Stomach smooth muscle (tissue), 2 donors: ENCODE data around the gene TMEM218.

Experiments
- H3K27ac ChIP-seq: one replicate; pipeline ENCODE4 v1.7.0; 2013; ENCODE audit warnings: mild to moderate bottlenecking, low read length, inconsistent platforms
- H3K27me3 ChIP-seq, 2 donors: one replicate each; pipeline ENCODE4 v1.7.0; 2013; ENCODE audit warnings: low read length in 2 of 2; ENCODE audit not compliant: insufficient read depth in 2 of 2, control insufficient read depth in 1 of 2
- H3K36me3 ChIP-seq, 2 donors: one replicate each; pipeline ENCODE4 v1.7.0; 2013; ENCODE audit warnings: low read length in 2 of 2; ENCODE audit not compliant: control insufficient read depth in 2 of 2, insufficient read depth in 2 of 2
- H3K4me1 ChIP-seq: one replicate; pipeline ENCODE4 v1.7.0; 2013; ENCODE audit warnings: low read length; ENCODE audit not compliant: control insufficient read depth, insufficient read depth
- H3K4me3 ChIP-seq, 2 donors: one replicate each; pipeline ENCODE4 v1.7.0; 2013; ENCODE audit warnings: low read length in 2 of 2
- H3K9ac ChIP-seq, 2 donors: one replicate each; pipeline ENCODE4 v1.7.0; 2013; ENCODE audit warnings: low read length in 2 of 2, mild to moderate bottlenecking in 1 of 2
- H3K9me3 ChIP-seq, 2 donors: one replicate each; pipeline ENCODE4 v1.7.0; 2013; ENCODE audit warnings: low read length in 2 of 2; ENCODE audit not compliant: control insufficient read depth in 2 of 2
- donor health status: healthy.
- donor health status: Pancreatic carcinoma.

TMEM218 gene

GRCh38 chr11:125081098-125081798, 30.2 kb downstream of the TMEM218 start:
- H3K4me3 ChIP-seq: no peak overlapping the region
- H3K27ac ChIP-seq: no peak overlapping the region
- no peaks in the 10 kb centered on the region for H3K36me3 ChIP-seq
- no peaks in the 10 kb centered on the region for H3K4me1 ChIP-seq
- peaks cover 0 to 14% of the 10 kb centered on the region in 2 donors for H3K27me3 ChIP-seq
- H3K9me3 ChIP-seq: no peaks in the 10 kb centered on the region
- no peak overlapping the region for H3K9ac ChIP-seq

DNA sequence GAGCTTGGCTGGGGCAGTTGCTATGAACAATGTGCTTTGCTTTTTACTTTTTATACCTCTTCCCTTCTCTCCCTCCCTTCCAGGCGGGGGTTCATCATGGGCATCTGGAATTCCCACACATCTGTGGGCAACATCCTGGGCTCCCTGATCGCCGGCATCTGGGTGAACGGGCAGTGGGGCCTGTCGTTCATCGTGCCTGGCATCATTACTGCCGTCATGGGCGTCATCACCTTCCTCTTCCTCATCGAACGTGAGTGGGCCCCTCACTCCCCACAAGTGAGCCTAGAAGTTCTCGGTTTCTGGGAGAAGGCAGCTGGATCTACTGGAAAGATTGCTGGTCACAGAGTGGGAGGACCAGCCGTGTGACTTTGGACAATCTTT, 30.9 kb downstream of the TMEM218 start:
- H3K4me1 ChIP-seq: no peaks in the 10 kb centered on the region
- no peak overlapping the region for H3K27ac ChIP-seq
- H3K36me3 ChIP-seq: no peaks in the 10 kb centered on the region
- H3K4me3 ChIP-seq: no peak overlapping the region
- no peaks in the 10 kb centered on the region for H3K9me3 ChIP-seq
- H3K9ac ChIP-seq: no peak overlapping the region
- peaks cover 0 to 13% of the 10 kb centered on the region in 2 donors for H3K27me3 ChIP-seq

GRCh38 chr11:125079878-125080530, 31.4 kb downstream of the TMEM218 start:
- no peaks in the 10 kb centered on the region for H3K9me3 ChIP-seq
- H3K9ac ChIP-seq: no peak overlapping the region
- no peaks in the 10 kb centered on the region for H3K4me1 ChIP-seq
- H3K27ac ChIP-seq: no peak overlapping the region
- H3K4me3 ChIP-seq: no peak overlapping the region
- peaks cover 0 to 12% of the 10 kb centered on the region in 2 donors for H3K27me3 ChIP-seq
- no peaks in the 10 kb centered on the region for H3K36me3 ChIP-seq

GRCh38 chr11:125079151-125079877, 32.1 kb downstream of the TMEM218 start:
- Histone ChIP-seq H3K9me3 (no peaks in the 10 kb centered on the region), H3K4me3 (no peak overlapping the region), H3K9ac (no peak overlapping the region), H3K4me1 (no peaks in the 10 kb centered on the region), H3K27ac (no peak overlapping the region), H3K36me3 (no peaks in the 10 kb centered on the region), H3K27me3 (peaks cover 0 to 10% of the 10 kb centered on the region in 2 donors)

- no peaks in the 10 kb centered on the region for H3K36me3 ChIP-seq
- no peaks in the 10 kb centered on the region for H3K9me3 ChIP-seq
- H3K4me3 ChIP-seq: no peak overlapping the region
- no peak overlapping the region for H3K9ac ChIP-seq
- H3K4me1 ChIP-seq: no peaks in the 10 kb centered on the region
- peaks cover 0 to 10% of the 10 kb centered on the region in 2 donors for H3K27me3 ChIP-seq
- no peak overlapping the region for H3K27ac ChIP-seq
Measured at GRCh38 chr11:125078516-125079140, 32.8 kb downstream of the TMEM218 start.

DNA sequence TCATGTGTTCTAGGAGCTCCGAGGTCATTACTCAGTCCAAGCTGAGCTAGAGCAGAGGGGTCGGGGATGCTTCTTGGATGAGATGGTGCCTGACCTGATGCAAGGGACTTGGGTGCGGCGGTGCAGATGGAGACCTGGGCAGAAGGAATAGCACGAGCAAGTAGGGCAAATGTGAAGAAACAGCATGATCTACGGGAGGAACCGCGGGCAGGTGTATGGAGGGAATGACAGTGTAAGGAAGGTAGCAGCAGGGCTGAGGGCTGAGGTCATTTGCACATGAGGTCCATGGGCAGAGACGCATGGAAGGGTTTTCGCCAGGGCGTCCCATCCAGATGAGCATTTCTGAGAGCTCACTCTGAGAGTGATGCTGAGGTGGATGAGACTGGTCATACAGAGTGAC, 33.4 kb downstream of the TMEM218 start:
- Histone ChIP-seq H3K4me3 (no peak overlapping the region), H3K4me1 (no peaks in the 10 kb centered on the region), H3K27ac (no peak overlapping the region), H3K36me3 (no peaks in the 10 kb centered on the region), H3K9ac (no peak overlapping the region), H3K9me3 (no peaks in the 10 kb centered on the region), H3K27me3 (peaks cover 0 to 6% of the 10 kb centered on the region in 2 donors)

GRCh38 chr11:125076378-125076945, 35.0 kb downstream of the TMEM218 start:
- Histone ChIP-seq H3K9me3 (no peaks in the 10 kb centered on the region), H3K4me1 (no peaks in the 10 kb centered on the region), H3K36me3 (no peaks in the 10 kb centered on the region), H3K27me3 (peaks cover 0 to 8% of the 10 kb centered on the region in 2 donors), H3K9ac (no peak overlapping the region), H3K27ac (no peak overlapping the region), H3K4me3 (no peak overlapping the region)

- H3K27me3 ChIP-seq: peaks cover 0 to 8% of the 10 kb centered on the region in 2 donors
- H3K9me3 ChIP-seq: no peaks in the 10 kb centered on the region
- no peaks in the 10 kb centered on the region for H3K36me3 ChIP-seq
- no peak overlapping the region for H3K4me3 ChIP-seq
- H3K27ac ChIP-seq: no peak overlapping the region
- H3K4me1 ChIP-seq: no peaks in the 10 kb centered on the region
- no peak overlapping the region for H3K9ac ChIP-seq
Measured at GRCh38 chr11:125075900-125076317, 35.5 kb downstream of the TMEM218 start.

DNA sequence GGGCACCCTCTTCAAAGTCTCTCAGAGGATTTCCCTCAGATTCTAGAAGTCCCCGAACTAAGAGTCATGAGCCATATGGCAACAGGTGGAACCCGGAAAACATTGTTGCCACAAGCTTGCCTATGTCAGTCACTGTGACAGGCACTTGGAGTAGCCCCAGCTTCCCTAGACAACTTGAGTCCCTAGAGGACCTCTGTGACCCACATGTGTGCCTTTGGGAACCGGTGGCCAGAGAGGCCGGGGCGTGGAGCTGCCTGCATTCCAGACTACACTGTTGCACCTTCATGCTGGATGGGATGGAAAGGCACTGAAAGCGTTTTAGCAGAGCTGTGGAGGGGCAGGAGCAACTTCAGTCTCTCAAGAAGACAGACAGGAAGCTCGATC, 36.2 kb downstream of the TMEM218 start:
- no peak overlapping the region for H3K9ac ChIP-seq
- no peak overlapping the region for H3K4me3 ChIP-seq
- no peaks in the 10 kb centered on the region for H3K36me3 ChIP-seq
- no peak overlapping the region for H3K27ac ChIP-seq
- no peaks in the 10 kb centered on the region for H3K4me1 ChIP-seq
- peaks cover 0 to 8% of the 10 kb centered on the region in 2 donors for H3K27me3 ChIP-seq
- no peaks in the 10 kb centered on the region for H3K9me3 ChIP-seq

GRCh38 chr11:125074511-125075241, 36.8 kb downstream of the TMEM218 start:
- Histone ChIP-seq H3K4me3 (no peak overlapping the region), H3K4me1 (no peaks in the 10 kb centered on the region), H3K36me3 (no peaks in the 10 kb centered on the region), H3K9me3 (no peaks in the 10 kb centered on the region), H3K27ac (no peak overlapping the region), H3K27me3 (peaks cover 0 to 10% of the 10 kb centered on the region in 2 donors), H3K9ac (no peak overlapping the region)
